MM.1S (cell line): ENCODE measurements around the gene ZNF10.

Experiments
- CTCF ChIP-seq: fragments of 300-600 bp; sonication (generic); IDR thresholded peaks from 2 replicates; pipeline ENCODE4 v1.5.1; 2016; ENCODE audit warnings: antibody characterized with exemption, low read length, mixed read lengths
- EZH2 ChIP-seq: fragments of 300-600 bp; sonication (generic); optimal IDR thresholded peaks from 2 replicates; pipeline ENCODE3; 2017; ENCODE audit warnings: low read depth, mild to moderate bottlenecking, antibody characterized with exemption, low read length, mixed read lengths

- TF ChIP-seq CTCF (no peak), EZH2 (no peak)
Measured at GRCh38 chr12:133107121-133107520, 23.3 kb upstream of the ZNF10 start.
